GM18502 (cell line): ENCODE results near the gene ZNF648.
"Not testable (repeated sequence)": the region's sequence is repeated elsewhere in the genome, so short reads cannot be mapped to it uniquely, and the experiment has no call there.

ENCODE experiments used
- ATAC-seq: cut with Tn5 transposase; IDR thresholded peaks from one replicate; pipeline ENCODE4 v1.9.1; 2021; ENCODE audit warnings: mild to moderate bottlenecking; ENCODE audit not compliant: unreplicated experiment, poor library complexity

The ZNF648 gene, protein sequence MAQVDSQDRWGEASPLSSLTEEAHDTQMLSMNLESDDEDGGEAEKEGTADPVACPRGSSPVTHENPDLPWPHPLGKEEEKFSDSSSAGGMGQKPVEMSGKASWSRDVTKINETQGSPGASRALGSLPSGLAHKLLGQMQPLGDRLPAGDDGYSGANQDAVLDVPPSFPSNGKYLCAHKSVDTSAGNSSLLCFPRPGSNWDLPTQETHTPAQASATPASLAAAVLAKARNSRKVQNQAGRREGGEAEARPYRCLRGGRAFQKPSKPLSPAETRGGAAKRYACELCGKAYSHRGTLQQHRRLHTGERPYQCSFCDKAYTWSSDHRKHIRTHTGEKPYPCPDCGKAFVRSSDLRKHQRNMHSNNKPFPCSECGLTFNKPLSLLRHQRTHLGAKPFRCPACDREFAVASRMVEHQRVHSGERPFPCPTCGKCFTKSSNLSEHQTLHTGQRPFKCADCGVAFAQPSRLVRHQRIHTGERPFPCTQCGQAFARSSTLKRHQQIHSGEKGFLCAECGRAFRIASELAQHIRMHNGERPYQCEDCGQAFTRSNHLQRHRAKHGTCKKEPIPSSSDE

DNA sequence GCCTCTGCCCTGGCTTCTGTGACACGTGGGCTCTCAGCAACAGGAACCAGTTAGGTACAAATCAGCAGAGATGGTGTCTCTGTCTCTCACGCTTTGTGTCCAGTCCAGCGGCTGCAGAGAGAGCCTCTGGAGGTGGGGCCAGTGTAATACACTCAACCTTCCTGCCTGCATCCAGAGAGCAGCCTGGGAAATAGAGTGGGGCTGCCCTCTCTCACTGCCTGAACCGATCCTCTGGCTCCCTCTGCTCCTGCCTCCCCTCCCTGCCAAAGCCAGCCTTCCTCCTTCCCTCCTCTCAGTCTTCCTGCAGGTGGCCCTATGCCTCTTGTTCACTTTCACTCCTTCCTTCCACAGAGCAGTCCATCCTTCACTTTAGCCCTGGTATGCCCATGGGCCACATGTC, at the start of gene ZNF648:
Gene ZNF648, minus strand, starts transcription at position 119 of the 400 bp plus-strand sequence. CDS start 3,702 bp downstream, outside the sequence.
- no peak for ATAC-seq

DNA sequence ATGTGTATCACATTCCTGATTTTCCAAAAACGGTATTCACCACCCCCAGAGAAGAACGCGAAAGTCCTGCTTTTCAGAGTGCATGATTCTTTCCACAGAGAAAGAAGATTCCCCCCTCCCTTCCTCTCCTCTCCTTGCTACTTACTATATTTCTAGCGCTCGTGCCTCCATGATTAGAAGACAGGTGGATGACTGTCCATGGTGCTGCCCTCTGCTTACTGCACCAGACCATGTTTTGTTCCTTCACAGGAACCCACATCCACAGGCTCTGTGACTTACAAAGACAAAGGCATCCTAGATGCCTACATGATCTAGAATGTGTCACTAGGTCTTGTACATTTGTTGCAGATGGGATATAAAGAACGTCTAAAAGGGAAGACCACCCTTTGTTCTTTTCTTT, 49.1 kb upstream of the ZNF648 start:
- ATAC-seq: no peak

DNA sequence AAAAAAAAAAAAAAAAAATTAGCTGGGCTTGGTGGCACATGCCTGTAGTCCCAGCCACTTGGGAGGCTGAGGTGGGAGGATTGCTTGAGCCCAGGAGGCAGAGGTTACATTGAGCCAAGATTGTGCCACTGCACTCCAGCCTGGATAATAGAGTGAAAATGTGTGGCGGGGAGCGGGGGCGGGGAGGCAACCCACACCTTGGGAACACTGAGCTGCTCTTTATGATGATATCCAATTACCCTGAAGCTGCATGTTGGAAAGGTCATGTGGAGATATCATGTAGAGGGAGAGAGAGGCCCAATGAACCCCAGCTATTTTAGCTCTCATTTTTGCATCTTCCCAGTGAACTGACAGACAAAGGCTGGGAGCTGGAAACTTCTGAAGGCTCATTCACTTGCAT, 48.3 kb upstream of the ZNF648 start:
- no peak for ATAC-seq

DNA sequence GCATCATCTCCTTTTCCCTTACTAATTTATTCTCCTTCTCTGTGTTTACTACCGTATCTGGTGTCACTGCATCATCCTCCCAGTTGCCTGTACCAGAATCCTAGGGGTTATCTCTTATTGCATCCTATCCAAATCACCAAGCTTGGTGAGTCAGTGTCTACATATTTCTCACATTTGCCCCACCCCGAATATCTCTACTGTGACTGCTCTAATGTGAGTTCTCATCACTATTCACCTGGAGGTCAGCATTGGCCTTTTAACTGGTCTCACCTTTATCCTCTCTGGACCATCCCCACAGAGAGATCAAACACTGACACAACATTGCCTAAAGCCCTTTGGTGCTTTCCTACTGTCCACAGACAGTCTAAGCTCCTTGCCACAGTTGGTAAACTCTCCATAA, 45.7 kb upstream of the ZNF648 start:
- ATAC-seq: no peak

DNA sequence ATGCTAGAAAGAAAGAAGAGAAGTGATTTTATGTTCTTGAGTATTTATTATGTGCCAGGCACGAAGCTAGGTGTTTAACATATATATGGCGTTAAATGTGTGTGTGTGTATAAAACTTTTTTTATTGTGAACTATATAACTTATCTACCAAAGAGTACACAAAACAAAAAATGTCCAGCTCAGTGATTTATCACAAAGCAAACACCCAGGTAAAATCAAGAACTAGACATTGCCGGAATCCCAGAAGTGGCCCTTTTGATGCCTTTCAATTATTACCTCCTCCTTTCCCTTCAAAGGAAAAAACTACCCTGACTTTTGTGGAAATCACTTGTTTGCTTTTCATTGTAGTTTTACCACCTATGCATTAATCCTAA, 40.5 kb upstream of the ZNF648 start:
- ATAC-seq: no peak

DNA sequence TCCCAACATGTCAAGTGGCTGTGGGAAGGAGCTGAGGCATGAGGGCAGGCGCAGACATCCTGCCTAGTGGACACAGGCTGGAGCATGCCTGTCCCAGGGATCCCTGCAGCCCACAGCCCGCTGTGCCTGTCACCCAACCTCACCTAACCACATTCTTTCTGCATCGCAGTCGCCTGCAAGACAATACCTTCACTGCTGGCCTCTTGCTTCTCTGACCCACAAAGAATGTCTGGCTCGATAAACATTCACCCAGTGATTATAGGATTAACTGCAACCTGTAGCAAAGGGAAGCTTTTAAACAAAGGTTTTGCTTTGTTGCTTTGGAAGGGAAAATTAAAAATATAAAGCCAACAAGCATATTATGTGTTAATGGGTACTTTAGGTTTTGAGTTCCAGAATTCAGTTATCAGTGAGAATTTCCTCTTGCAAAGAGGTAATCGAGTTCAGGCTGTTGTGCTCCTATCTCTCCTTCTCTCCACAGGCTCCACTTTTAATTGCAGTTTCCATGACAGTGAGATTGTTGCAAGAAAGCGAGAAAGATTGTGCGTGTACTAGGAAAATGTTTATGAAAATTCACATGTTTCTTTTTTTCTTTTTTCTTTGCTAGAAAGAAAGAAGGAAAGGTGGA, 40.0 kb upstream of the ZNF648 start:
- no peak for ATAC-seq

DNA sequence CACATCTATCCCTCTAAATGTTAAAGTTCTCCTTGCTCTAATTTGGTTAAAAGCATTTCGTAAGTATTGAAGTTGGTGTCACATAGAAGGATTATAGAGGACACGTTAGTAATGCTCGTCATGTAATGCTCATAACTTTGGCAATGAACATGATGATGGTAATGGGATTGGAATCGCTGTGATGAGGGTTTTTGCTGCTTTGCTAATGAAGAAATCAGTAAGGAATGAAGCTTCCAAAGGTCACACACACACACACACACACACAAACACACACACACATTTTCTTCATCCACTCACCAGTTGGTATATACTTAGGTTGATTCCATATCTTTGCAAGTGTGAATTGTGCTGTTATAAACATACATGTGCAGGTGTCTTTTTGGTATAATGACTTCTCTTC, 36.8 kb upstream of the ZNF648 start:
- ATAC-seq: no peak

DNA sequence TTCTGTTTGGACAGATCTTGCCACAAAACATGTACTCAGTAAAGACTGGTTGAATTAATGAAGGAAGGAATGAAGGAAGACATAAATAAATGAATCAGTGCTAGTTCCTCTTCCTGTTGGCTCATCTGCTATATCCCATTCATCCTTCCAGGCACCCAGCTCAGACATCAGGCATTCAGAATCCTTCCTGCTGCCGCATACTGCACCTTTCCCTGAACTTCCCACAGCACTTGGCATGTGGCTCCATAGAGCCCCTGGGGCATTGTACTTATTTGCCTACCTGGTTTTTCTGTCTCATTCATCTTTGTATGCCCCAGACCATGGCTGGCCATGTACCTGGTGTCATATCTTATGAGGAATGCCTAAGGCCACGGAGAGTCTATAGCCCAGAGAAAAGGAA, 34.4 kb upstream of the ZNF648 start:
- no peak for ATAC-seq

DNA sequence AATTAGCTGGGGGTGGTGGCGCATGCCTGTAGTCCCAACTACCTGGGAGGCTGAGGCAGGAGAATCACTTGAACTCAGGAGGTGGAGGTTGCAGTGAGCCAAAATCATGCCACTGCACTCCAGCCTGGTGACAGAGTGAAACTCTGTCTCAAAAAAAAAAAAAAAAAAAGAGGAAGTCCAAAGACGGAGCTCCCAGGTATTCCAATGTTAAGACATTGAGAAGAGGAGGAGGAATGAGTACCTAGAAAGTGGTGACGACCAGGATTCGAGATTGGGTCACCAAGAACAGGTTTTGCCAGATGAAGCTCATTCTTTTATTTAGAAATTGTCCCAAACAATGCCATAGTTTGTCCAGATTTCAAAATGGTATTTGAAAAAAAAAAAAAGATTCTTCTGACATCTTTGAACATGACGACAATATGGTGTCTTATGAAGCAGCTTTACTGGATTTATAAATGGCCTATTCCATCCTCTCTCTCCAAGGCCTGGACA, 33.0 kb upstream of the ZNF648 start:
- not testable (repeated sequence) for ATAC-seq

DNA sequence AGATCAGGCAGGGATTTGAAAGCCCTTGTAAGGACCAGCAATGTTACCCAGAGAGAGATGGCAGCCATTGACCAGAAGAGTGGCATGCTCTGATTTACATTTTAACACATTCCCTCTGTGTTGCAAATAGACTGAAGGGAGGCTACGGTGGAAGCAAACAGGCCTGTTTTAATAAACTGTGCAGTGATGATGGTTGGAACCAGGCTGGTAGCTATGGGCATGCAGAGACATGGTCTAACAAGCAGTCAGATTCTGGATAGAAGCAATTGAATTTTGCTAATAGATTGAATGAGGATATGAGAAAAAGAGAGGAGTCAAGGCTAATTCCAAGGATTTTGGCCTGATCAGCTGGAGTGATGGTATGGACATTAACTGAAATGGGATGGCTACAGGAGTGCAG, 32.3 kb upstream of the ZNF648 start:
- no peak for ATAC-seq

DNA sequence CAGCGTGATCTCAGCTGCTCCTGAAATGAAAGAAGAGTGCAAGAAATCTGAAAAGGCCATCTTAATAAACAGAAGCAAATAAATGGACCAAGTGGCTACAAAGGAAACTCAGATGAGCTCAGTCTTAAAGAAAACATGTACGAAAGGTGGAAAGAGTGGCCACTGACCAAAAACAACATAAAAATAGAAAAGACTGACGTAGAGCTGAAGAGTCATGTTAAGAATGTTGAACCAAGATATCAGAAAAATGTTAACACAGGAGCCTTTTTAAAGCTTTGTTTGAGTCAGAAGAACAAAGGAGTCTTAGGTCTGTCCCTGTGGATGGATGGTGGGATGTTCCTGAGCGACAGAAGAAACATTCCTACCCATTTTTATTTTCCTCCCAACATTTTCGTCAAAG, 30.8 kb upstream of the ZNF648 start:
- ATAC-seq: no peak

DNA sequence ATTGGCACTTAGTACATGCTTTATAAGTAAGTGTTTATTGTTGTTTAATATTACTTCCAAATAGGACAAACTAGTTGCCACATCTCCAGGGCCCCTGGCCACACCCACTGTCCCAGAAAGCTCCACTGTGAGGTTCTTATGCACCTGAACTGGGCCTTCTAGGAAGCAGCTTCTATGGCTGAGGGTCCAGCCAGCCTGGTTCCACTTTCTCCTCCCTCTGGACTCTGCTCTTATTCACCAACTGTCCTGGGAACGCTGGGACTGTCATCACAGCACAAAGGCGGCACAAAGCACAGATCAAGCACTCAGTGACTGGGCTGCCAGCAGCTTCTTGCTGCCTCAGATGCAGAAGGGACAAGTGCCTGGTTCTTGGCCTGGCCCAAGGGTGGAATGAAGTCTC, 29.6 kb upstream of the ZNF648 start:
- no peak for ATAC-seq

DNA sequence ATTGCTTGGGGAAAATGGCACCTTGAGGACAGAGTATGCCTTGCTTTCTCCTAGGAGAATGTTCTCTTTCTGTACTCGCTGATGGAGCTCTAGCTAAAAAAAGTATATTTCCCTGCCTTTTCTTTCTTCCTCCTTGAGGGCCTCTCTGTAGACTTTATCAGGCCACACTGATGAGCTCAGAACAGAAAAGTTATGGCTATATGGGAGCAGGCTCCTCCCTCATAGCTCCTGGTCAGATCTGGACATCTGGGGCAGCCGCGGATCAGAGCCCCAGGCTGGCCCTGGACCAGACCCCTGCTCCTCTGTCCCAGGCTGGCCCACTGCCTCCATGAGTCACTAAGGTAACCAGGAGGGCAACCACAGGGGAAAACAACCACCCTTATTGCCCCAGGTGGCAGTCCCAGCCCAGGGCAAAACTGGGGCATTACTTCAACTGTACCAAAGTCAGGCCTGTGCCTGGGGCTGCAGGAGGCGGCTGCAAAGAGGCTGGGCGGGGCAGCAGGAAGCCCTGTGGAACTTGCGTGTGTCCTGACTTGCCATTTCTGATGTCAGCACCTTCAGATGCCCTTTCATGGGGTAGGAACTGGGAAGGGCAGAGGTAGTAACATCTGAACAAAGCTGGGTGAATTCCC, 26.3 kb upstream of the ZNF648 start:
- no peak for ATAC-seq

DNA sequence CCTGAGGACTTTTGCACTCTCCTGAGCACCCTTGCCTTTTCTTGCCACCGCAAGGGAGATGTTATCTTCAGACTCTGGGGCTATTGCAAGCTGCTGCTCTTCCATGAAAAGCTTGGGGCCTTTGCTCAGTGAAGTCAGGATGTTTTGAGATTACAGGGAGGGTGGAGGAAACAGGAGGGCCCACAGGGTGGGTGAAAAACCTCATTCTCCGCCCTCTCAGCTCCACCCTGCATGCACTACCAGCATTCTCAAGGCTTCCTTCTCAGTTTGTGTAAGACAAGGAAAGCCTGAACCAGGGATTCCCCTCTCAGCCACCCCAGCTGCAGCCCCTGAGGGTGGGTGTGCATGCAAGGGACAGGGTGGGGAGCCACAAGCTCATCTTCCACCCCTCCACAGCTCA, 25.8 kb upstream of the ZNF648 start:
- no peak for ATAC-seq

DNA sequence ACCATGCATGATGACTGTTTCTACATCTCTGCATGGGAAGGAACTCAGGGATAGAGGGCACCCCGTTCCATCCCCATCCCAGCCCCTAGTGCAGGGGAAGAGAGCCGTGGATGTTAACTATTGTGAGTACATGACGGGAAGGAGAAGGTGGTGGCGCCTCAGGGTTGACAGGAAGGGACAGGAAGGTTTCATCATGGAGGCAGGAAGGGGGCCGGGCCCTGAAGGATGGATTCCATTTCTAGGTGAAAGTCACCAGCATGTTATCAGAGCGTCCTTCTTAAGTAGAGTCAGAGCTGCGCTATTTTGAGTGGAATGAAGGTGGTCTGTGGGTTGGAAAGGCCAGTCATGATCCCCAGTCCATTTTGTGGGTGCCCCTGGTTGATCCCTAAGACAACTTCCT, 25.1 kb upstream of the ZNF648 start:
- no peak for ATAC-seq

DNA sequence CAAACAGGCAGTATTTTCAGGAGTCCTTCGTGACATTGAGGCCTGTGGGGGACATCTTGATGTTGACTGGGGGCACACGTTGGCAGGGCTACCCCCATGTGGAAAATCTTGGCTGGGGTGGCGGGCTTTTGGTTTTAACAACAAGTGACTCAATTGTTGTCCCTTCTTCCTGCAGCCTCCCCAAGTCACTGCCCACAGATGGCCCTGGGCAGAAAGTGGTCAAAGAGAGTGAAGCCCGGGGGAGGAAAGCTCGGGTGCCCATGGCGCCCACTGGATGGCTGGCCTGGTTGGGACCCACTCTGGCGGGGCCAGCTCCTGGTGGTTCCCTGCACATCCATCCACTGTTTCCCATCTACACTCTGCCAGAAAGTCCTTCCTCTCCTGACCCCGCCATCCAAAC, 24.6 kb upstream of the ZNF648 start:
- no peak for ATAC-seq

DNA sequence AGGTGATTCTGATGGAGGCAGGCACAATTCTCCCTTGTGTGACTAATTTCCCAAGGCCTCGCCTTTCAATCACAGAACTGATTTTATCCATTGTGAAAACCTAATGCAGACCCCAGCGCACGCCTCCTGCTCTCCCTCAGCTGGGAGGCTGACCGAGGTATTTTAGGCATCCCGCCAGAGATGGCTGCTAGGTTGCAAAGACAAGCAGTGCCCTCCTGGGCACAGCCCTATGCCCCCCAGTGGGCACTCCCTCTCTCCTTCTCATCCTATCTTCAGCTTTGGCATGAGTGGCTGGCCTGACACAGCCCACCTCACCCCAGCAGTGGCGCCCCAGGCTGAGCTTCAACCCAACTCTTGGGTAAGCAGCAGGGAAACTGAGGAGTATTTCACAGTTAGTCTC, 24.2 kb upstream of the ZNF648 start:
- no peak for ATAC-seq

DNA sequence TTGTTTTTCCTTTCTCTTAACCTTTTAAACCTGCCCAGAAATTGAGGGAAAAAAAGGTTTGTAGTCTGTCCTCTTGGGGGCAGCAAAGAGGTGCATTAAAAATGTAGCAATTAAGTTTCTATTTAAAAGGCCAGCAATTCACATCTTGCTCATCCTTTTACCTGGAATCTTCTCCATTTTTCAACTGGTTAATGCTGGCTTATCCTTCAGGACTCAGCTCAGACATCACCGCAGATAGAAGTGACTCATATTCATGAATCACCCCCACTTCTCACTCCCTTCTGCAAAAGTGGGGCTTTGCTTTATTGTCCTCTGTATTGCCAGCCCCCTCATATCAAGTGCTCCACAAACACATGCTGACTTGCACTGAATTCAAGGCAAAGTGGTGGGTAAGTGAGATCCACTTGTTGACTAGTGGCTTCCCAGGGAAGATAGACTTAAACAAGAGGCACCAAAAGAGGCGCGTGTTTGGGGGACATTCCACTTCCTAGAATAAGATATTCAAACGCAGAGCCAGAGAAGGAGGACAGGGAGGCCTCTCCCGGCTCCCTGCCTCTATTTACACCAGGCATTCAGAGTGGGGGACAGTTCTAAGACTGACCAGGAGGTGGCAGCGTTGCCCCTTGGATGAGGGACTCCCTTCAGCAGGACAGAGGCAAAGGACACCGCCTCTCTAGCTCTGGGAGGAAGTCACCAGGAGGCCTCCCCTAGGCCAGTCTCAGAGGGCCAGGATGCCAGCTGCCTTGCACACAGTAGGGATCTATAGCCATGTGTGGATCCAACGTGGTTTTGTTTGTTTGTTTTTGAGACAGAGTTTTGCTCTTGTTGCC, 23.2 kb upstream of the ZNF648 start:
- ATAC-seq: peak; percentile 78

DNA sequence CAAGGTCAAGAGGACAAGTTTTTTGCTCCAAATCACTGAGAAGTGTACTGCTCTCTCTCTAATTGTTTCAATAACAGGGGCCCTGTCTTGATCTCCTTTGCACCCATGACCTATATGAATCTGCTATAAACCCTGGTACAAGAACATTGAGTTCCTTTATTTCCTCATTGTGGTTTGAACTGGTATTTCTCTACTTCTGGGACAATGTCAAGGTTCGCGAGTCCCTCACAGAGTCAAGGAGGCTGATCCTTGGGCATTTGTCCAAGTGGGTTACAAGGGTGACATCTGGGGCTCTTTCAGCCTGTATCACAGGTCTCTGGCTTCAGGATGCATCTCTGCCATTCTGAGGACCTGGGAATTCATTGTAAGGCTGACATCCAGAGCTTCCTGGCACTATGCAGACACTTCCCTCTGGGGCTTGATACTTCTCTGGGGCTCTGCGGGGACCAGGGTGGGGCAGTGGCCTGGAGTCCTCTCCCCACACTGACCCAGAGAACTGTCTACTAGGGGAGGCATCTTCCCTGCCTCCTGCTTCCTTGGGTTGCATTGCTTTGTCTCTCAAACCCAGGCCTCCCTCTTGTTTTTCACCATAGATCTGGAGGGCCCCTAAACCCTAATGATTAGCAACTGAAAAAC, 22.5 kb upstream of the ZNF648 start:
- ATAC-seq: no peak
